ENCODE results near the gene KCND1.

- TF ChIP-seq CTCF (IDR thresholded peaks at IDR 0.05) (no peak), POLR2A (IDR thresholded peaks at IDR 0.05) (no peak)
Observed at GRCh38 chrX:49019599-49020249, 48.1 kb upstream of the KCND1 start.

Data from tibial nerve (tissue), 3 donors.